Panc1 (cell line): Measurements from ENCODE around the gene CACNB1.

Source experiments
- POLR2AphosphoS5 ChIP-seq: IDR thresholded peaks from 2 replicates; pipeline ENCODE4 v1.6.1; 2012; ENCODE audit warnings: mild to moderate bottlenecking, low read depth, low read length, moderate library complexity
- SIN3A ChIP-seq: IDR thresholded peaks from 2 replicates; pipeline ENCODE4 v1.6.1; 2012; ENCODE audit warnings: low read depth, mild to moderate bottlenecking, low read length, moderate library complexity, borderline replicate concordance; ENCODE audit not compliant: insufficient read depth
- TF ChIP-seq, protein P1 (sequence below), 2 experiments: IDR thresholded peaks; 2 replicates each; pipeline ENCODE4 v1.6.1; 2011 to 2012; ENCODE audit warnings: low read depth in 2 of 2, control low read depth in 1 of 2, low read length in 1 of 2, mild to moderate bottlenecking in 1 of 2, moderate library complexity in 1 of 2; ENCODE audit not compliant: insufficient read depth in 1 of 2
- TF ChIP-seq, protein P2 (sequence below): fragments of 450-650 bp; IDR thresholded peaks from 2 replicates; pipeline ENCODE4 v1.5.1; 2017; ENCODE audit warnings: mild to moderate bottlenecking

DNA sequence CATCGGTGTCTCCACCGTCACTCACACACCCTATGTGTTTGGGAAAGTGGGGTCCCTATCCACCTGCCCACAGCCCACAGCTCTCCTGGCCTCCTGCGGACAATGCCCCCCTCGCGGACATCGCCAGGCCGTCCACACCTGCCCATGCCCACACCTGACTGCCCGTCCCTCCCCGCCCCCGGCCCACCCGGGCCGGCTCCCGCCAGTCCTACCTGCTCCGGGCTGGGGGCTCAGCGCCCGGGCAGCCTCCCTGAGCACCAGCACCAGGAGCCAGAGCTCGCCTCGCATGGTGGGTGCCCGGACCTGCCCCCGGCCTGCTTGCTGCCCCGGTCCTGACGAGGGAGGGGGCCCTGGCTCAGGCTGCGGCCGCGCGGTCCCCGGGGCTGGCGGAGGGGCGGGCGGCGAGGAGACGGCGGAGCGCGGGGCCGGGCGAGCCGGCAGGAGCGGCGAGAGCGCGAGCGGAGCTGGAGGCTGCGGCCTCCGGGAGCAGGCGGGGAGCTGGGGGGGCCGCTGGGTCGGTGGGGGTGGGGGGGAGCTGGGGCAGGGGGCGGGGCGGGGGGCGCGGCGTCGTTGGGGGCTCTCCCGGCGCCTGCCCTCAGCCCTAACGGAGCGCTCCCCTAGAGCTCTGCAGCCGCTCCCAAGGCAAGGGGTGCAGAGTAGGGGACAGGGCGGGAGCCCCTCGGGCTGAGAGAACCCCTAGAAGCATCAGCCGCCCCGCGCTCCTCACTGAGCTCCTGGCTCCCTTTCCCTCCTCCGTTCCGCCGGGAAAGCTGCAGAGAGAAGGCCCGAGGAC is 46.1 kb downstream of the CACNB1 start, which contains the start of gene PLXDC1:
- TF ChIP-seq, protein P1, sequence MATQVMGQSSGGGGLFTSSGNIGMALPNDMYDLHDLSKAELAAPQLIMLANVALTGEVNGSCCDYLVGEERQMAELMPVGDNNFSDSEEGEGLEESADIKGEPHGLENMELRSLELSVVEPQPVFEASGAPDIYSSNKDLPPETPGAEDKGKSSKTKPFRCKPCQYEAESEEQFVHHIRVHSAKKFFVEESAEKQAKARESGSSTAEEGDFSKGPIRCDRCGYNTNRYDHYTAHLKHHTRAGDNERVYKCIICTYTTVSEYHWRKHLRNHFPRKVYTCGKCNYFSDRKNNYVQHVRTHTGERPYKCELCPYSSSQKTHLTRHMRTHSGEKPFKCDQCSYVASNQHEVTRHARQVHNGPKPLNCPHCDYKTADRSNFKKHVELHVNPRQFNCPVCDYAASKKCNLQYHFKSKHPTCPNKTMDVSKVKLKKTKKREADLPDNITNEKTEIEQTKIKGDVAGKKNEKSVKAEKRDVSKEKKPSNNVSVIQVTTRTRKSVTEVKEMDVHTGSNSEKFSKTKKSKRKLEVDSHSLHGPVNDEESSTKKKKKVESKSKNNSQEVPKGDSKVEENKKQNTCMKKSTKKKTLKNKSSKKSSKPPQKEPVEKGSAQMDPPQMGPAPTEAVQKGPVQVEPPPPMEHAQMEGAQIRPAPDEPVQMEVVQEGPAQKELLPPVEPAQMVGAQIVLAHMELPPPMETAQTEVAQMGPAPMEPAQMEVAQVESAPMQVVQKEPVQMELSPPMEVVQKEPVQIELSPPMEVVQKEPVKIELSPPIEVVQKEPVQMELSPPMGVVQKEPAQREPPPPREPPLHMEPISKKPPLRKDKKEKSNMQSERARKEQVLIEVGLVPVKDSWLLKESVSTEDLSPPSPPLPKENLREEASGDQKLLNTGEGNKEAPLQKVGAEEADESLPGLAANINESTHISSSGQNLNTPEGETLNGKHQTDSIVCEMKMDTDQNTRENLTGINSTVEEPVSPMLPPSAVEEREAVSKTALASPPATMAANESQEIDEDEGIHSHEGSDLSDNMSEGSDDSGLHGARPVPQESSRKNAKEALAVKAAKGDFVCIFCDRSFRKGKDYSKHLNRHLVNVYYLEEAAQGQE (IDR thresholded peaks at IDR 0.05; ENCODE audit: insufficient read depth in 1 of 2, low read depth in 2 of 2, low read length in 1 of 2): no peak
- TF ChIP-seq, protein P2, sequence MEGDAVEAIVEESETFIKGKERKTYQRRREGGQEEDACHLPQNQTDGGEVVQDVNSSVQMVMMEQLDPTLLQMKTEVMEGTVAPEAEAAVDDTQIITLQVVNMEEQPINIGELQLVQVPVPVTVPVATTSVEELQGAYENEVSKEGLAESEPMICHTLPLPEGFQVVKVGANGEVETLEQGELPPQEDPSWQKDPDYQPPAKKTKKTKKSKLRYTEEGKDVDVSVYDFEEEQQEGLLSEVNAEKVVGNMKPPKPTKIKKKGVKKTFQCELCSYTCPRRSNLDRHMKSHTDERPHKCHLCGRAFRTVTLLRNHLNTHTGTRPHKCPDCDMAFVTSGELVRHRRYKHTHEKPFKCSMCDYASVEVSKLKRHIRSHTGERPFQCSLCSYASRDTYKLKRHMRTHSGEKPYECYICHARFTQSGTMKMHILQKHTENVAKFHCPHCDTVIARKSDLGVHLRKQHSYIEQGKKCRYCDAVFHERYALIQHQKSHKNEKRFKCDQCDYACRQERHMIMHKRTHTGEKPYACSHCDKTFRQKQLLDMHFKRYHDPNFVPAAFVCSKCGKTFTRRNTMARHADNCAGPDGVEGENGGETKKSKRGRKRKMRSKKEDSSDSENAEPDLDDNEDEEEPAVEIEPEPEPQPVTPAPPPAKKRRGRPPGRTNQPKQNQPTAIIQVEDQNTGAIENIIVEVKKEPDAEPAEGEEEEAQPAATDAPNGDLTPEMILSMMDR: no peak
- TF ChIP-seq SIN3A (no peak), POLR2AphosphoS5 (no peak)
